MM.1S (cell line): ENCODE results near the gene COX18.

Experiments used
- DNase-seq: peaks from one replicate; pipeline ENCODE4 v3.0.0-alpha.2; 2015
- H2AFZ ChIP-seq: fragments of 300-600 bp; sonication (generic); 2 replicates; pipeline ENCODE4 v1.6.0; 2016; ENCODE audit warnings: antibody characterized with exemption, low read length
- H3F3A ChIP-seq: fragments of 300-600 bp; sonication (generic); 2 replicates; pipeline ENCODE4 v1.6.1; 2016; ENCODE audit warnings: mild to moderate bottlenecking, antibody characterized with exemption, low read length, moderate library complexity, mixed read lengths; ENCODE audit not compliant: insufficient read depth
- H3K27ac ChIP-seq: fragments of 300-600 bp; sonication (generic); 2 replicates; pipeline ENCODE4 v1.5.1; 2016; ENCODE audit warnings: mild to moderate bottlenecking, low read length
- H3K27me3 ChIP-seq: fragments of 300-600 bp; sonication (generic); replicated peaks from 2 replicates; pipeline ENCODE4 v1.6.0; 2016; ENCODE audit warnings: low read length; ENCODE audit not compliant: insufficient read depth
- H3K36me3 ChIP-seq: fragments of 300-600 bp; sonication (generic); replicated peaks from 2 replicates; pipeline ENCODE4 v1.6.1; 2016; ENCODE audit warnings: mild to moderate bottlenecking, low read length, mixed read lengths; ENCODE audit not compliant: insufficient read depth
- H3K4me1 ChIP-seq: fragments of 300-600 bp; sonication (generic); 2 replicates; pipeline ENCODE4 v1.6.1; 2016; ENCODE audit warnings: low read length, mixed read lengths
- H3K4me2 ChIP-seq: fragments of 300-600 bp; sonication (generic); 2 replicates; pipeline ENCODE4 v1.6.0; 2016; ENCODE audit warnings: low read depth, low read length
- H3K4me3 ChIP-seq: fragments of 300-600 bp; sonication (generic); 2 replicates; pipeline ENCODE4 v1.5.1; 2016; ENCODE audit warnings: low read length, mixed read lengths
- H3K79me2 ChIP-seq: fragments of 300-600 bp; sonication (generic); 2 replicates; pipeline ENCODE4 v1.6.1; 2016; ENCODE audit warnings: mixed run types, low read length, mixed read lengths
- H3K9ac ChIP-seq: fragments of 300-600 bp; sonication (generic); 2 replicates; pipeline ENCODE4 v1.6.1; 2016; ENCODE audit warnings: low read length, mixed read lengths
- H3K9me2 ChIP-seq: fragments of 300-600 bp; sonication (generic); replicated peaks from 2 replicates; pipeline ENCODE4 v1.6.1; 2016; ENCODE audit warnings: mild to moderate bottlenecking, low read length, mixed read lengths; ENCODE audit not compliant: insufficient read depth
- H3K9me3 ChIP-seq: fragments of 300-600 bp; sonication (generic); replicated peaks from 2 replicates; pipeline ENCODE4 v1.6.1; 2016; ENCODE audit warnings: mild to moderate bottlenecking, low read length, mixed read lengths; ENCODE audit not compliant: insufficient read depth
- H4K20me1 ChIP-seq: fragments of 300-600 bp; sonication (generic); 2 replicates; pipeline ENCODE4 v1.6.1; 2016; ENCODE audit warnings: mild to moderate bottlenecking, low read length, moderate library complexity, mixed read lengths; ENCODE audit not compliant: insufficient read depth
- EZH2 ChIP-seq: fragments of 300-600 bp; sonication (generic); optimal IDR thresholded peaks from 2 replicates; pipeline ENCODE3; 2017; ENCODE audit warnings: low read depth, mild to moderate bottlenecking, antibody characterized with exemption, low read length, mixed read lengths
- EZH2phosphoT487 ChIP-seq: fragments of 300-600 bp; sonication (generic); IDR thresholded peaks from 2 replicates; pipeline ENCODE4 v1.6.1; 2018; ENCODE audit warnings: antibody characterized with exemption, low read length
- TF ChIP-seq, protein P1 (sequence below): fragments of 300-600 bp; sonication (generic); IDR thresholded peaks from 2 replicates; pipeline ENCODE4 v1.5.1; 2016; ENCODE audit warnings: antibody characterized with exemption, low read length, mixed read lengths

Gene COX18

DNA sequence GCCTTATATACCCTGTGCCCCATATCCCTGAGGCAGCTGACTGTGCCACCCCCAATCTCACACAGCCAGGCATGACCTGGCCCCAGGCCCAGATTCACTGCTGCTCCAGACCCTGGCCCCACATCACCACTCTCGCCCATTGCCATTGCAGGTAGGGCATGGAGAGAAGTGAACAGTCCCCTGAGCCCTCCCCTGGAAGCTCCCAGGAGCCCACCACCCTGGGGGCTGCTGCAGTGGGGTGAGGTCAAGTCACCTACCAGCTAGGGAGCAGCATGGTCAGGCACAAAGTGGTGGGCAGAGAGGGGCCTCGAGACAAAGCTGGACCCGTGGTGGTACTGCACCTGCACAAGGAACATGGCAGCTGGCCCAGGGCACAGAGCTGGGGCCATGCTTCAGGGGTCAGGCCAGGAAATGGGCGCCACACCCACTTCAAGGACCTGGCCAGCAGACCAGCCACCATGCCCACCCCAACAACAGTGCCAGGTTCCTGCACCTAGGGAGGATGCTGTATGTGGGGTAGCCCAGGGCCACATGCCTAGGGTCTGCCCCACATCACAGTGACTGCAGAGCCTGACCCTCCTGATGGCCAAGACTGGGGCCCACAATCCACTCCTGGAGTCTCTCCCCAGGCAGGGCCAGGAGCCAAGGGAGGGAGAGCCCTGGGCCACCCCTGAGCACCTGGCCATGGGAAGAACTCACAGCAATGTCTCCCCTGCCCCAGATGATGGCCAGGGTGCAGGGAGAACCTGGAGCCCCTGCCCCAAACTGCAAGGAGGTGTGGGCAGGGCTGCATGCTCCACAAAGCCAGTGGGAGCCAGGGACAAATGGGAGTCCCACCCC is 58.5 kb downstream of the COX18 start:
- Histone ChIP-seq H3F3A (peaks cover 5% of the 10 kb centered on the region), H3K4me3 (no peak overlapping the region), H3K27ac (no peak overlapping the region), H3K79me2 (no peaks in the 10 kb centered on the region), H3K36me3 (no peaks in the 10 kb centered on the region), H3K9ac (no peak overlapping the region), H3K9me2 (no peaks in the 10 kb centered on the region), H3K4me2 (no peak overlapping the region), H4K20me1 (no peaks in the 10 kb centered on the region), H3K27me3 (no peaks in the 10 kb centered on the region), H3K4me1 (peaks cover 13% of the 10 kb centered on the region), H3K9me3 (no peaks in the 10 kb centered on the region), H2AFZ (no peak overlapping the region)
- TF ChIP-seq, protein P1, sequence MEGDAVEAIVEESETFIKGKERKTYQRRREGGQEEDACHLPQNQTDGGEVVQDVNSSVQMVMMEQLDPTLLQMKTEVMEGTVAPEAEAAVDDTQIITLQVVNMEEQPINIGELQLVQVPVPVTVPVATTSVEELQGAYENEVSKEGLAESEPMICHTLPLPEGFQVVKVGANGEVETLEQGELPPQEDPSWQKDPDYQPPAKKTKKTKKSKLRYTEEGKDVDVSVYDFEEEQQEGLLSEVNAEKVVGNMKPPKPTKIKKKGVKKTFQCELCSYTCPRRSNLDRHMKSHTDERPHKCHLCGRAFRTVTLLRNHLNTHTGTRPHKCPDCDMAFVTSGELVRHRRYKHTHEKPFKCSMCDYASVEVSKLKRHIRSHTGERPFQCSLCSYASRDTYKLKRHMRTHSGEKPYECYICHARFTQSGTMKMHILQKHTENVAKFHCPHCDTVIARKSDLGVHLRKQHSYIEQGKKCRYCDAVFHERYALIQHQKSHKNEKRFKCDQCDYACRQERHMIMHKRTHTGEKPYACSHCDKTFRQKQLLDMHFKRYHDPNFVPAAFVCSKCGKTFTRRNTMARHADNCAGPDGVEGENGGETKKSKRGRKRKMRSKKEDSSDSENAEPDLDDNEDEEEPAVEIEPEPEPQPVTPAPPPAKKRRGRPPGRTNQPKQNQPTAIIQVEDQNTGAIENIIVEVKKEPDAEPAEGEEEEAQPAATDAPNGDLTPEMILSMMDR, result no peak
- TF ChIP-seq EZH2phosphoT487 (no peak), EZH2 (no peak)
- no peak for DNase-seq

DNA sequence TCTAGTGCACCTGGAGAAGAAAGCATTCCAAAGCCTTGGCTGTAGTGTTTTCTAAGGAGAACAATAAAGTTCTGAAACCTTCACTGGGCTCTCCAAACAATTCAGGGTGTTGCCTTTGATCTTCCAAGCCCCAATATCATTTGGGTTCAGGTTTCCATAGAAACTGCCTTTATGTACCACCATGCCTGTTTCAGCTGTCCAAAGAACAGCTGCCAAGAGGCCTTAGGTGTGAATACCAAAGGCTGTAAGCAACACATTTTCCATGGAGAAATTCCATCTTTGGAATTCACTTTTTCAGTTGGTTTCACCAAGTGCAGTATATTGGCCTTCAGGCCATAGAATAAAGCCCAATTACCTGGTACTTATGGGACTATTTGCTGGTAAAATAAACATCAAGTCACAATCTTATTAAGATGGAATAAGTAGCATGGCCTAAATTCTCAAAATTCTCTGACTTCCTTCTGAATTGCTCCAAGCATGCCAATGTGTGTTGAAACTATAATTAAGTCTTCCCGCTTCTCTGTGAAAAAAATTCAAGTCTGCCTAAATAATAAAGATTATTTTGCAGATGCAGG is 61.9 kb downstream of the COX18 start:
- peaks cover 21% of the 10 kb centered on the region for H3K4me1 ChIP-seq
- no peak overlapping the region for H3K4me2 ChIP-seq
- no peak for DNase-seq
- no peaks in the 10 kb centered on the region for H4K20me1 ChIP-seq
- H3K9me3 ChIP-seq, result no peaks in the 10 kb centered on the region
- H3K4me3 ChIP-seq, result no peak overlapping the region
- no peaks in the 10 kb centered on the region for H3K27me3 ChIP-seq
- TF ChIP-seq, protein P1, result no peak
- TF ChIP-seq EZH2 (no peak), EZH2phosphoT487 (no peak)
- no peaks in the 10 kb centered on the region for H3K79me2 ChIP-seq
- no peak overlapping the region for H2AFZ ChIP-seq
- H3K9ac ChIP-seq, result no peak overlapping the region
- H3F3A ChIP-seq, result peaks cover 5% of the 10 kb centered on the region
- H3K9me2 ChIP-seq, result no peaks in the 10 kb centered on the region
- no peak overlapping the region for H3K27ac ChIP-seq
- H3K36me3 ChIP-seq, result no peaks in the 10 kb centered on the region

DNA sequence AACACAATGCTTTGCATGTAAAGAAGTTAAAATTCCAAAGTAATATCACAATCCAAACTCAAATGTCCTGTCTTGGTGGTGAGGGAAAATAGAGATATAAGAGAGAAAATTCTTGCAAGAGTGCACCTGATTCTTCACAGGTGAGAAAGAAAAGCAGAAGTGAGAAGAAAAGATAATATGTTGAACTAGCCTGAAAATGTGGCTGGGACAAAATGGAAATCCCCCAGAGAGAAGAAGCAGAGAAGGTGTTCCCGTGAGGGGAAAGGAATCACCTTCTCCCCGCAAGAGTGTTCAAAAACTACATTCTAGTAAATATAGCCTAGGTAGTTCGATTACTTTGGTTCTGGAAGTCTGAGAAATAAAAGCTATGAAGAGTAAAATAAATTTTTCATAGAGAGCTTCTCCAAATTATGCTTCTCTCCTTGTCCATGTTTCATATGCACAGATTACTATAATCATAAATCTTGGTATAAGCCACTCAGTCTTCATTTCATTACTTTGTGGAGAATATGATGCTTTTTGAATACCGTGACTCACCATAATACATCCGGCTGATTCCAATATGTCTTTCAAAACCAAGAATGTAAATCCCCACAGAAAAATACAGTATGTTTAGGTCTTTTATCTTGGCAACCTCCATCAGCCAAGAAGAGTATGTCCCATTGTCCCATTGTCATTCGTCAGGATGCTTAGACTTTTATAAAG is 63.1 kb downstream of the COX18 start:
- H3K4me1 ChIP-seq, result peaks cover 21% of the 10 kb centered on the region
- no peaks in the 10 kb centered on the region for H3K79me2 ChIP-seq
- H4K20me1 ChIP-seq, result no peaks in the 10 kb centered on the region
- 0 out of 2 replicates have a peak overlapping the region, but pooled peaks have one; percentile 1 for H3K4me3 ChIP-seq
- peaks cover 5% of the 10 kb centered on the region for H3F3A ChIP-seq
- peak; percentile 46 for DNase-seq
- no peaks in the 10 kb centered on the region for H3K27me3 ChIP-seq
- H3K27ac ChIP-seq, result peak overlapping the region; percentile 43; the same call in 1 of the 2 replicates
- H3K4me2 ChIP-seq, result peak overlapping the region; percentile 34; the same call in 1 of the 2 replicates
- TF ChIP-seq EZH2phosphoT487, result no peak
- no peak for TF ChIP-seq EZH2
- TF ChIP-seq, protein P1, result no peak
- no peak overlapping the region for H3K9ac ChIP-seq
- H2AFZ ChIP-seq, result no peak overlapping the region
- no peaks in the 10 kb centered on the region for H3K9me2 ChIP-seq
- no peaks in the 10 kb centered on the region for H3K9me3 ChIP-seq
- H3K36me3 ChIP-seq, result no peaks in the 10 kb centered on the region
